Measurements from ENCODE around the gene COL5A2.
A peak's percentile ranks its signal among the peaks of the same experiment; 100 is the strongest.

- TF ChIP-seq CTCF (IDR thresholded peaks at IDR 0.05) = peak in 3 of 5 experiments; percentile 15 to 27 (median 15)
- no peak for TF ChIP-seq POLR2AphosphoS5 (IDR thresholded peaks at IDR 0.05)
These were observed 1.5 kb downstream of the COL5A2 start for GRCh38 chr2:189178054-189178453.
